Hepatocyte (in vitro differentiated cells): ENCODE data around the gene TEX14. TPM values are rescaled to one million over a fixed set of nuclear protein-coding genes. Genes with fewer than 3 reads are reported as not detected.

ENCODE experiments used
- DNase-seq: peaks from one replicate; pipeline ENCODE4 v3.0.0-alpha.2; 2016; ENCODE audit warnings: low spot score
- H2AFZ ChIP-seq: fragments of 200-600 bp; sonication (generic); 2 replicates; pipeline ENCODE4 v1.6.0; 2016; ENCODE audit warnings: antibody characterized with exemption, mild to moderate bottlenecking
- H3K27ac ChIP-seq: fragments of 200-600 bp; sonication (generic); 2 replicates; pipeline ENCODE4 v1.5.1; 2016; ENCODE audit warnings: mild to moderate bottlenecking
- H3K27me3 ChIP-seq: fragments of 200-600 bp; sonication (generic); 2 replicates; pipeline ENCODE4 v1.6.1; 2016
- H3K36me3 ChIP-seq: fragments of 200-600 bp; sonication (generic); replicated peaks from 2 replicates; pipeline ENCODE4 v1.5.1; 2016; ENCODE audit warnings: low read depth; ENCODE audit not compliant: insufficient read depth
- H3K4me1 ChIP-seq: fragments of 200-600 bp; sonication (generic); 2 replicates; pipeline ENCODE4 v1.5.1; 2016; ENCODE audit warnings: mild to moderate bottlenecking, moderate library complexity; ENCODE audit not compliant: insufficient read depth
- H3K4me2 ChIP-seq: fragments of 200-600 bp; sonication (generic); 2 replicates; pipeline ENCODE4 v1.6.0; 2016
- H3K4me3 ChIP-seq: fragments of 200-600 bp; sonication (generic); 2 replicates; pipeline ENCODE4 v1.5.1; 2016; ENCODE audit warnings: mild to moderate bottlenecking
- H3K79me2 ChIP-seq: fragments of 200-600 bp; sonication (generic); 2 replicates; pipeline ENCODE4 v1.6.0; 2017; ENCODE audit warnings: mild to moderate bottlenecking
- H3K9me2 ChIP-seq: fragments of 200-600 bp; sonication (generic); replicated peaks from 2 replicates; pipeline ENCODE4 v1.6.0; 2017; ENCODE audit warnings: mild to moderate bottlenecking; ENCODE audit not compliant: insufficient read depth
- H3K9me3 ChIP-seq: fragments of 200-600 bp; sonication (generic); 2 replicates; pipeline ENCODE4 v1.5.1; 2016; ENCODE audit warnings: low read depth, mild to moderate bottlenecking
- H4K20me1 ChIP-seq: fragments of 200-600 bp; sonication (generic); 2 replicates; pipeline ENCODE4 v1.6.0; 2016; ENCODE audit warnings: mild to moderate bottlenecking; ENCODE audit not compliant: insufficient read depth, poor library complexity, severe bottlenecking
- EZH2 ChIP-seq: fragments of 200-600 bp; sonication (generic); IDR thresholded peaks from 2 replicates; pipeline ENCODE4 v1.6.1; 2016; ENCODE audit warnings: antibody characterized with exemption, mild to moderate bottlenecking, borderline replicate concordance
- EZH2phosphoT487 ChIP-seq: fragments of 200-600 bp; sonication (generic); IDR thresholded peaks from one replicate; pipeline ENCODE4 v1.6.1; 2018; ENCODE audit warnings: antibody characterized with exemption, mild to moderate bottlenecking, low read depth, moderate library complexity; ENCODE audit not compliant: unreplicated experiment, severe bottlenecking
- whole genome bisulfite sequencing: methylation state at CpG from one replicate; pipeline ENCODE4 v1.1.6; 2016; ENCODE audit warnings: low lambda C conversion rate; ENCODE audit errors: missing lambda C conversion rate; 5-methylcytosine and 5-hydroxymethylcytosine counted together
- polyA plus RNA-seq: library from polyadenylated mRNA; unstranded; fragments of >200 nt; fragmentation: Nextera tagmentation; extraction: Ambion mirVana; gene quantifications from 2 replicates; pipeline ENCODE4 v1.2.1, GENCODE V29; 2016
- total RNA-seq: library from RNA; depleted of rRNA; stranded (reverse); fragments of >200 nt; gene quantifications from 2 replicates; pipeline ENCODE4 v1.2.3, GENCODE V29; 2014
- TF ChIP-seq, protein P1 (sequence below): fragments of 200-600 bp; sonication (generic); IDR thresholded peaks from 2 replicates; pipeline ENCODE4 v1.5.1; 2016; ENCODE audit warnings: antibody characterized with exemption, mild to moderate bottlenecking; ENCODE audit not compliant: poor library complexity

Gene TEX14
- total and polyA plus RNA-seq, 2 experiments from 2014 or later = 0.07 TPM; not detected in 1

DNA sequence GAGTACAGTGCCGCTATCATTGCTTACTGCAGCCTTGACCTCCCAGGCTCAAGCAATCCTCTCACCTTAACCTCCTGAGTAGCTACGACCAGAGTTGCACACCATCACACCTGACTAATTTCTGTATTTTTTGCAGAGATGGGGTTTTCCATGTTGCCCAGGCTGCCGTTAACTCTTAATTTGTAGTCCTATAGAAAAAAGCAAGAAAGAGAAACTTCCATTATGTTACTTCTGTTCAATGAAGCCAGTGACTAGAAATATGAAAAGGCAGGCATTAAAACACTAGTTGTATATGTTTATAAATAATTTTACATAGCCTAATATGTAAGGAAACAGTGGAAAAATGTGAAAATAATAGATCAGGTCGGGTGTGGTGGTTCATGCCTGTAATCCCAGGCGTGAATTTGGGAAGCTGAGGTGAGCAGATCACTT, 10.2 kb upstream of the TEX14 start:
- no peaks in the 10 kb centered on the region for H3K27me3 ChIP-seq
- H3K4me3 ChIP-seq = no peak overlapping the region
- H4K20me1 ChIP-seq = no peaks in the 10 kb centered on the region
- no peak overlapping the region for H3K27ac ChIP-seq
- H3K36me3 ChIP-seq = no peaks in the 10 kb centered on the region
- DNase-seq = no peak
- no peak overlapping the region for H3K4me2 ChIP-seq
- no peaks in the 10 kb centered on the region for H3K79me2 ChIP-seq
- WGBS = 91% methylated on average over 5 of the region's 5 CpGs
- no peaks in the 10 kb centered on the region for H3K9me3 ChIP-seq
- no peak overlapping the region for H2AFZ ChIP-seq
- no peaks in the 10 kb centered on the region for H3K9me2 ChIP-seq
- TF ChIP-seq EZH2 (no peak), EZH2phosphoT487 (no peak)
- TF ChIP-seq, protein P1, sequence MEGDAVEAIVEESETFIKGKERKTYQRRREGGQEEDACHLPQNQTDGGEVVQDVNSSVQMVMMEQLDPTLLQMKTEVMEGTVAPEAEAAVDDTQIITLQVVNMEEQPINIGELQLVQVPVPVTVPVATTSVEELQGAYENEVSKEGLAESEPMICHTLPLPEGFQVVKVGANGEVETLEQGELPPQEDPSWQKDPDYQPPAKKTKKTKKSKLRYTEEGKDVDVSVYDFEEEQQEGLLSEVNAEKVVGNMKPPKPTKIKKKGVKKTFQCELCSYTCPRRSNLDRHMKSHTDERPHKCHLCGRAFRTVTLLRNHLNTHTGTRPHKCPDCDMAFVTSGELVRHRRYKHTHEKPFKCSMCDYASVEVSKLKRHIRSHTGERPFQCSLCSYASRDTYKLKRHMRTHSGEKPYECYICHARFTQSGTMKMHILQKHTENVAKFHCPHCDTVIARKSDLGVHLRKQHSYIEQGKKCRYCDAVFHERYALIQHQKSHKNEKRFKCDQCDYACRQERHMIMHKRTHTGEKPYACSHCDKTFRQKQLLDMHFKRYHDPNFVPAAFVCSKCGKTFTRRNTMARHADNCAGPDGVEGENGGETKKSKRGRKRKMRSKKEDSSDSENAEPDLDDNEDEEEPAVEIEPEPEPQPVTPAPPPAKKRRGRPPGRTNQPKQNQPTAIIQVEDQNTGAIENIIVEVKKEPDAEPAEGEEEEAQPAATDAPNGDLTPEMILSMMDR = no peak
- H3K4me1 ChIP-seq = no peaks in the 10 kb centered on the region

DNA sequence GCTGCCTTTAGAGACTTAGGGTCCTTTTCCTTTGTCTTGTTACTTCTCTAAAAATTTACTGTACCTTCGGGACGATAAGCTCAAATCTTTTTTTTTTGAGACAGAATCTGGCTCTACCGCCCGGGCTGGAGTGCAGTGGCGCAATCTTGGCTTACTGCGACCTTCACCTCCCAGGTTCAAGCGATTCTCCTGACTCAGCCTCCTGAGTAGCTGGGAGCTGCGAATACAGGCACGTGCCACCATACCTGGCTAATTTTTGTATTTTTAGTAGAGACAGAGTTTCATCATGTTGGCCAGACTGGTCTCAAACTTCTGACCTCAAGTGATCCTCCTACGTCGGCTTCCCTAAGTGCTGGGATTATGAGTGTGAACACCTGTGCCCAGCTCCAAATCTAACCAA, 7.9 kb upstream of the TEX14 start:
- Histone ChIP-seq H3K4me1 (no peaks in the 10 kb centered on the region), H3K4me2 (no peak overlapping the region), H3K27ac (no peak overlapping the region), H3K9me3 (no peaks in the 10 kb centered on the region), H4K20me1 (no peaks in the 10 kb centered on the region), H3K4me3 (no peak overlapping the region), H3K27me3 (no peaks in the 10 kb centered on the region), H3K36me3 (no peaks in the 10 kb centered on the region), H3K9me2 (no peaks in the 10 kb centered on the region), H2AFZ (no peak overlapping the region), H3K79me2 (no peaks in the 10 kb centered on the region)
- DNase-seq = no peak
- WGBS = 97% methylated on average over 11 of the region's 11 CpGs
- TF ChIP-seq, protein P1 = no peak
- TF ChIP-seq EZH2 (no peak), EZH2phosphoT487 (no peak)

DNA sequence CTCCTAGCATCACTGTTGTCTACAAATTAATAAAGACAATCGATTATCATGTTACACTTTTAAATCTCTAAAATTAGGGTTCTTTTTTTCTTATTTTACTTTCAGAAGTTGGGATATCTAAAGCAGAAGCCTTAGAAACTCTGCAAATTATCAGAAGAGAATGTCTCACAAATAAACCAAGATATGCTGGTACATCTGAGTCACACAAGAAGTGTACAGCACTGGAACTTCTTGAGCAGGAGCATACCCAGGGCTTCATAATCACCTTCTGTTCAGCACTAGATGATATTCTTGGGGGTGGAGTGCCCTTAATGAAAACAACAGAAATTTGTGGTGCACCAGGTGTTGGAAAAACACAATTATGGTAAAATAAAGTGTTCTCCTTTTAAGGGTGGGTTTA, 3.0 kb upstream of the TEX14 start:
- Histone ChIP-seq H2AFZ (no peak overlapping the region), H3K9me3 (no peaks in the 10 kb centered on the region), H3K27me3 (no peaks in the 10 kb centered on the region), H3K27ac (no peak overlapping the region), H3K9me2 (no peaks in the 10 kb centered on the region), H3K4me1 (peaks cover 13% of the 10 kb centered on the region), H3K36me3 (no peaks in the 10 kb centered on the region), H4K20me1 (no peaks in the 10 kb centered on the region), H3K79me2 (peaks cover 10% of the 10 kb centered on the region), H3K4me2 (no peak overlapping the region), H3K4me3 (no peak overlapping the region)
- 96% methylated on average over 1 of the region's 1 CpG for WGBS
- DNase-seq = no peak
- TF ChIP-seq, protein P1 = no peak
- no peak for TF ChIP-seq EZH2
- no peak for TF ChIP-seq EZH2phosphoT487

DNA sequence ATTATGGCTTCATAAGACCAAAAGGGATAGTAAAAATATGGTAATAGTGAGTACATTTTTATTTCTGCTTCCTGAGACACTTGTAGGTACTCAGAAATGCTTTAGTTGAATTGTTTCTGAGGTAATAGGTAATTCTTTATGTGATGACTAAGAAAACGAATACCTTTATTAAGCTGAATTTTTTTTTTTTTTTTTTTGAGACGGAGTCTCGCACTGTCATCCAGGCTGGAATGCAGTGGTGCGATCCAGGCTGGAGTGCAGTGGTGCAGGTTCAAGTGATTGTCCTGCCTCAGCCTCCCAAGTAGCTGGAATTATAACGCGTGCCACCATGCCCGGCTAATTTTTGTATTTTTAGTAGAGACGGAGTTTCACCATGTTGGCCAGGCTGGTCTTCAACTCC, 2.5 kb upstream of the TEX14 start:
- no peaks in the 10 kb centered on the region for H3K9me3 ChIP-seq
- H3K4me3 ChIP-seq = no peak overlapping the region
- TF ChIP-seq, protein P1 = no peak
- TF ChIP-seq EZH2 (no peak), EZH2phosphoT487 (no peak)
- H3K79me2 ChIP-seq = peaks cover 10% of the 10 kb centered on the region
- peak overlapping the region; percentile 72 for H3K4me2 ChIP-seq
- no peak for DNase-seq
- WGBS = 91% methylated on average over 8 of the region's 8 CpGs
- no peaks in the 10 kb centered on the region for H3K36me3 ChIP-seq
- no peaks in the 10 kb centered on the region for H3K27me3 ChIP-seq
- H2AFZ ChIP-seq = no peak overlapping the region
- no peaks in the 10 kb centered on the region for H3K9me2 ChIP-seq
- peaks cover 13% of the 10 kb centered on the region for H3K4me1 ChIP-seq
- no peaks in the 10 kb centered on the region for H4K20me1 ChIP-seq
- H3K27ac ChIP-seq = no peak overlapping the region
